GM18526 (cell line): ENCODE data around the gene SH2B2.

ENCODE experiments used
- POLR2A ChIP-seq: IDR thresholded peaks from 3 replicates; pipeline ENCODE4 v1.6.1; 2011; ENCODE audit not compliant: insufficient read length; ENCODE audit errors: extremely low read depth

Gene SH2B2

DNA sequence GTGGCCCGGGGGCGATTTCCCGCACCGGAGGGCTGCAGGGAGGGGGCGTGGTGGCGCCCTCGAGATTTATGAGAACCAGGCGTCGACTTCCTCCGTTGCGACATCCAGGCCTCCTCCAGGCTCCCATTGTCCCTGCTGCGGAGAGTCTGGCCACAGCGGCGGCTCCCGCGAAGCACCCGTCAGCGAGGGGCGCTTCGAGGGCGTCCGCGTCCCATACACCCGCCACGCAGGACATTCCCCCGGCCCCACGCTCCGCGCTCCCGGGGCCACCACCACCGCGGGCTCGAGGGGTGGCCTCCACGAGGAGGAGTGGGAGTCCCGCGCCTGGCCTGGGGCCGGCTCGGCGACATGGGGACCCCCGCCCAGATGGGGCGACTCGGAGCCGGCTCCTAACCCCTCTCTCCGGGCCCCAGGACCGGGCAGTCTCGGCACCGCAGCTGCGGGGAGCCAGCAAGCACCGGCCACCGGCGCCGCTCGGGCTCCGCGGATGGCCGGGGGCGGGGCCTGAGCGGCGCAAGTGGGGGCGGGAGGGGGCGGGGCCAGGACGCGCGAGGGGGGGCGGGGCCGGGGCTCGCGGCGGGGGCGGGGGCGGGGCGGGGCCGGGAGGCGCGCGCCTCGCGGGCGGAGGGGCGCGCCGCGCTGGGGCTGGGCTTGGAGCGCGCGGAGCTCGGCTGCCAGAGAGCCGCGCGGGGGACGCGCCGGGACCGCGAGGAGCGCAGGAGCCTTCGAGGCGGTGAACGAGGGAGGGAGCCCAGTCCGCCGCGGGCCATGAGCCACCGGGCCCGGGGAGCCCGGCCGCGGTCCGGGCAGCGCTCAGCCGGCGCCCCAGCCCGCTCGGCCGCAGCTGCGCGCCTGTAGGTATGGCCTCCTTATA lies at the start of gene SH2B2:
Gene SH2B2 (plus strand): TSS at position 632 of the 874 bp plus-strand sequence. CDS start 13,683 bp downstream, outside the sequence.
- peak; percentile 52 for TF ChIP-seq POLR2A

DNA sequence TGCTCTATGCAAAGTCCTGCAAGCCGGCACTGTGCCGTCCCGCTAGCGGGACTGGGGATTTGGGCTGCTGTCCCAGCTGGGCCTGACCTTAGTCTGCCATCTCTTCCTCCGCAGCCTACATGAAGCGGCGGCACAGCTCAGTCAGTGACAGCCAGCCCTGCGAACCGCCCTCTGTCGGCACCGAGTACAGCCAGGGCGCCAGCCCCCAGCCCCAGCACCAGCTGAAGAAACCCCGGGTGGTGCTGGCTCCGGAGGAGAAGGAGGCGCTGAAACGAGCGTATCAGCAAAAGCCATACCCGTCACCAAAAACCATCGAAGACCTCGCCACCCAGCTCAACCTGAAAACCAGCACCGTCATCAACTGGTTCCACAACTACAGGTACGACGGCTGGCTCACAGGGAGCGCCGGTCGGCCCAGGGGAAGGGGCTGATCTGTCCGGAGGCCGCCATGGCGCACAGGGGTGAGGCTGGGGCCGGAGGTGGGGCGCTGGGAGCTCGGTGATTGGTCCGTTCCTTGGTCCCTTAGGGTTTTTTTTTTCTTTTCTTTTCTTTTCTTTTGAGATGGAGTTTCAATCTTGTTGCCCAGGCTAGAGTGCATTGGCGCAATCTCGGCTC lies 47.4 kb upstream of the SH2B2 start:
- TF ChIP-seq POLR2A: no peak

DNA sequence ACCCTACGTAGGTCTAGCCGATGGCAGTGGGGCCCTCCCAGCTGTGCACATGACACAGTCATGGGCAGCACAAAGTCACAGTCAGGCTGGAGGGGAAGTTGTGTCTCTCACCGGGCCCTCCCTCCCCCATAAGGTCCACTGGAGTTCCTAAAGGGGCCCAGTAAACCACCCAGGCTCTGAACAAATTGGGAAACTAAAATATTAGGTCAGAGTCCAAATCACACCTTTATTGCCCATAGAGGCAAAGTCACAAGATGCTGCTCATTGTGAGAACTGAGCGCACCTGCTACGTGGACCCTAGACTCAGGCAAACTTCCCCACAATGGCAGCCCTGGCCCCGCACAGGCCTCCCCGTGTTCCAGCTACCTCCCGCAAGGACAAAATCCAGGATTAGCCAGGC lies 45.2 kb upstream of the SH2B2 start:
- TF ChIP-seq POLR2A: no peak

DNA sequence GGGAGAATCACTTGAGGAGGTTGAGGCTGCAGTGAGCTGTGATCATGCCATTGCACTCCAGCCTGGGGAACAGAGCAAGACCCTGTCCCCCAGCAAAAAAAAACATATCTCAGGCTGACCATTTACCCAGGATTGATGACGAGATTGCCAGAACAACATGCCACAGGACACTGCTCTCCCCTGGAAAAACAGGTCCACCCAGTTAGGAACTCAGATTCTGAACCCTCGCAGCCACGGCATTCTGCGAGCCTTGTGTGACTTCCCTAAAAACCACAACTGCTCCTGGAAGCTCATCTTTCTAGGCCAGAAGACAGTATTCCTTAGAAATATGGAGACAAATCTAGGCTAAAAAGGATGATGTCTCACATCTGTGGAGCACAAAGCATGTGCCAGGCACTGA lies 42.1 kb upstream of the SH2B2 start:
- TF ChIP-seq POLR2A: no peak

DNA sequence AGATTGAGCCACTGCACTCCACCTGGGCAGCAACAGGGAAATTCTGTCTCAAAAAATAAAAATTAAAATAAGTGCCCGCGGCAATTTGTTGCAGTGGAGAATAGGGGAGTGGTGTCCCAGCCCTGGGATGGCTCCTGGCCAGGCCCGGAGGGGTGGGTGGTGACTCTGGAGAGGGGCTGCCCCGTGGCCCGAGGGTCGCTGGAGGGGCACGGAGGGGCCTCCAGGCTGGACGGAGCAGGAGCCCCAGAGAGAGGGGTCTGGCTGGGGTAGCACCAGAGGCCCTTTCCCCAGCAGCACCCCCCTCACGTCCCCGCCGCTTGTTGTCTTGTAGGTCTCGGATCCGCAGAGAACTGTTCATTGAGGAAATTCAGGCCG lies 38.6 kb upstream of the SH2B2 start:
- no peak for TF ChIP-seq POLR2A

DNA sequence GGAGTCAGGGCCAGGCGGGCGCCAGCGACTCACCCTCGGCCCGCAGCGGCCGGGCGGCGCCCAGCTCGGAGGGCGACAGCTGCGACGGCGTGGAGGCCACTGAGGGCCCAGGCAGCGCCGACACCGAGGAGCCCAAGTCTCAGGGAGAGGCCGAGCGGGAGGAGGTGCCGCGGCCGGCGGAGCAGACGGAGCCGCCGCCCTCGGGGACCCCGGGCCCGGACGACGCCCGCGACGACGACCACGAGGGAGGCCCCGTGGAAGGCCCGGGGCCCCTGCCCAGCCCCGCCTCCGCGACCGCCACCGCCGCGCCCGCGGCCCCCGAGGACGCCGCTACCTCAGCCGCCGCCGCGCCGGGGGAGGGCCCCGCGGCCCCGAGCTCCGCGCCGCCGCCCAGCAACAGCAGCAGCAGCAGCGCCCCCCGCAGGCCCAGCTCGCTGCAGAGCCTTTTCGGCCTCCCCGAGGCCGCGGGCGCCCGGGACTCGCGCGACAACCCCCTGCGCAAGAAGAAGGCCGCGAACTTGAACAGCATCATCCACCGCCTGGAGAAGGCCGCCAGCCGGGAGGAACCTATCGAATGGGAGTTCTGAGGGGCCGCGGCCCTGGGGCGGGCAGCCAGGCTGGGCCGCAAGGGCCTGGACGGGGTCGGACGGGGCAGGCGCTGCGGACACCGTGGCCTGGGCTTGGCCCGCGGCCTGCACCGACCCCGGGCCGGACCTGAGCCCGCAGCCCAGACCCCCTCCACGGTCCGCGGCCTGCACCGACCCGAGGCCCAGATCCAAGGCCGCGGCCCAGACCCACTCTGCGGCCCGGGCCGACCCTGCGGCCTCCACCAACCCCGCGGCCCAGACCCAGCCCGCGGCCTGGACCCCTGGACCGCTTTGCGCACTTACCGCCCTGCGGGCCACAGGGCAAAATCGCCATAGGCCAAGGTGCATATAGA lies 37.9 kb upstream of the SH2B2 start:
- no peak for TF ChIP-seq POLR2A

DNA sequence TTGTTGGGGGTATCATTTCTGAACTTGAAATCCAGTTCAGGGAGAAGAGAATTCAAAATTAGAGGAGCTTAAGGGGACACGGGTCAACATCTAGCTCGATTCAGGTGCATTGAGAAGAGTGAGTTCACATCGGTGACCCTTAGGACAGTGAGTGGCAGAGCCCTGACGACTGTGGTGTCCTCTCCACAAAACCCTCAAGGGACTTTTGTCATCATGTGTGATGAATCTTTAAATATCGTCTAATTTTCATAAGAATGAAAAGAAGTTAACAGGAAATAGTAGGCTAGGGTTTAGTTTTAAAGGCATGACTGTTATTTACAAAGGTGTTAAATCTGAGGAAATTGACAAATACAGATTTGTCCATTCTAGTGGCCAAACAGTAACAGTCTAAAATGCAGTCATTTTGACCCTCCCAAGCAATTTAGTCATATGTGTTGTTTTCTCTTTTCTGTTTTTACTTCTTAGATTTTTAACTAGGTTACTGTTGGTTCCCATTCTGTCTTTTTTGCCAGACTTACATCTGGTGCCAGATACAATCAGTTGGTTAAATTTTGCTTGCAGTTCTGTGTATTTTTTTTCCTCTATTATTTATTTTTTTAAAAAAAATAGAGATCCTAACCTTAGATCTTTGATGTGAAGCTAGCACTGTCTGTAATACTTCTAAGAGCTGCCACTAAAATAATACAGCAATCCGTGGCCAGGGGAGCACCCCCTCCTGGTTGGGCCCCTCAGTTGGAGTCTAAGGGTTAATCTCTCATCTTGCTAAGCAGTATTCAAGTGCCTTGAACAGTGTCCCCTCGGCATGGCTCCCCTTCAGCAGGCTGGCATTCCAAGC lies 34.9 kb upstream of the SH2B2 start:
- TF ChIP-seq POLR2A: no peak

DNA sequence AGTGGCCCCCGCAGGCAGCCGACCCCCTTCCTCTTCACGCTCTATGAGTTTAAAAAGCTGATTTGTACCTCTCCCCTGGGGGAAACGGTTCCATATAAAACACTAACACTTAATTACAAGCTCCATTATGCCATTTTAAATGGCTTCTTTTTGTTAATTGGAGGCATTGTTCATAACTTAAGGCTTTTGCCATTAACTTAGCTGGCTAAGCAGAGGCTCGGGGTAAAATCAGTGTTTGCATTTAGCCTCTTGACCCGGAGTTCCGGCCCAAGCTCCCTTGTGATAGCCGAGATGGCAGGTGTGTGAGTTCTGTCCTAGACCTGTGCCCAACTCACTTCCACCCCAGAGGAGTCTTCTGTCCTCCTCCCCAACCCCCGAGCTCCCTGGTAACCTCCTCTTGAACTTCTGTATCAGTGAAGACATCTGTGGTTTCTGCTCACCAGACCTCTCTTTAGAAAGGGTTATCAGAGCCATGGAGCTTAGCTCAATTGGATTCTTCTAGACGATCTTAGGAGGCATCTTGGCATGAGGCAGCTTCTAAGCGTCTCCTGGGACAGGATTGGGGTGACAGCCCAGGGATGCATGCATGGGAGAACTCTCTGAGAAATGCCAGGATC lies 34.2 kb upstream of the SH2B2 start:
- no peak for TF ChIP-seq POLR2A

DNA sequence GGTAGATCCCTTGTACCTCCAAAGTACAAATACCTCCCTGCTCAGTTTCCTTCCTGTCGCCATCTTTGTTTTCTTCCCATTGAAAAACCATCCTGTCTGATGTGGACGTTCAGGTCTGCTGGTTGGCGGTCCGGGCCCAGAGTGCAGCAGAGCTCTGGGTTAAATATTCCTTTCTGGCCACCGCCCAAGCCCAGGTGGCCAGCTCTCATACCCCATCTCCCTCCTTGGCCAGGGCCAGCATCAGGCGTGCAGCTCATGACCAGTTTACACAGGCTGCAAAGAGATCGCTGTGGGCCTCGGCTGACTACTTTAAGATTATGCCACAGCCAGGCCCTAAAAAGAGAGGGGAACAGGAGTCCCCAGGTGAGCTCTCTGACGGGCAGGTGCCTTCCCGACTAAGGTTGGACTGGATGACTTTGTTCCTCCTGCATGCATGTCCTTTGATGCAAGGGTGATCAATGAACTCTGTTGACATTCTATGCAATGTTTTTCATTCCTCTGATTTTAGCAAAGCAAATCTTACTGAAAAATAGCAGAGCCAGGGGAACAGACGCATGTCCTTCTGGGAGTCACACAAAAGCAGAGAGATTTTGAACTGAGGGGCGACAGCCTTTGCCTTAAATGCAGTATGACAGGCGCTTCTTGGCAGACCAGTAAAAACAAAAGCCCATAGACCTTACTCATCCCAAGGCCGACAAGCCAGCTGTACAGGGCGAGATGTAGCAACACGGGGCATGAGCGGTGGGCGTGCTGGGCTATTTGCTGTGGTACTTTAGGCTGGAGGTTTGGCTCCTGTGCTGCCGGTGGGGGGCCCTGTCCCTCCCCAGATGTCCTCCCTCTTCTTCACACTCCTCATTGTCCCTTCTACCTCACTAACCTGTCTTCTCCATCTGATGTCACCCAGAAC lies 33.3 kb upstream of the SH2B2 start:
- no peak for TF ChIP-seq POLR2A

DNA sequence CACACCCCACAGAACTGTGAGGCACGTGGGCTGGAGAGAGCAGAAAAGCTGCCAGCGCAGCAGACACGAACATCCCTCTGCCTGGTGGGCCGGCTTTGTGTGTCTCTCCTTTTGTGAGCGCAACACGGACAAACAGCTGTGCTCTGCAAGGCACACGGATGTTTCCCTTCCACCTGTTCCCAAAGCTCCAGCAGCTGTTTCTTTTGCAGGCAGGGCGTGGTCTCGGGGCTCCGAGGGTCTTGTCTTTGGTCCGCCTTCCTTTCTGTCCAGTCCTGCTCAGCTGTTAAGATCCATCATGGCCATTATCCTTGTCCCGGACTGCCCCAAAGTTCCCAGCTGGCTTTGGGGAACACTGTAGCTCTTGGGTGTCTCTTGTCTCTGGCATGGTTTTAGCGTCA lies 32.7 kb upstream of the SH2B2 start:
- no peak for TF ChIP-seq POLR2A

DNA sequence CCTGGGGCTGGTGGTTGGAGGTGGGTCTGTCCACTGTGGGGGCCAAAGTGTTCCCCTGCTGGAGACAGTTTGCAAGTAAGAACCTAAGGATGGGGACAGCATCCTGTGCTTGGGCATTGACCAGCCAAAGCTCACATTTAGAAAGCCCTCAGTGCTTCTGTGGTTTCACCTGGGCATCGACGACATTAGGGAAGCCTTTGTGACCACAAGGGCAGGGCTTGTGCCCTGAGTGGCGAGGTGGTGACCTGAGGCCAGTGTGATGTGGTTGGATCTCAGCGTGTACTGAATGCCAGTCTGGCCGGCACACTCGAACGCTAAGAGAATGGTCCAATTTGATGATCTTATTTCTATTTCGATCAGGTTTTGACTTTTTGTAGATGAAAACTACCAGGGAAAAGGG lies 32.1 kb upstream of the SH2B2 start:
- no peak for TF ChIP-seq POLR2A

DNA sequence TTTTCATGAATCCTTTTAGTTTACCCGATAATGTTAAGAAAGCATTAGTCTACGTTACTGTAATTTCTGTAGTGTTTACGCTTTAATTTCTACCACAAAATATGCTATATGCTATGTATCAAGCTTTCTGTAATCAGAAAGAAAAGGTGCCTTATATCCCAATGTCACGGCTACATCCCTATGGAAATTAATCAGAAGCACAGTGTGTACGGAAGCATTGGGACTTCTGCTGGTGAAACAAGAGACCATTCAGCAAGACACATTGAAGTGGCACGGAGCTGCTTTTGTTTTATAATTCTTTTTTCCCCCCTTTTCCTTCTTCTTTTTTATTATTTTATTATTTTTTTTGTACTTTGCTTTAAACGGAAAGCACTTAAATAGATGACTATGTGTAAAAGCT lies 31.2 kb upstream of the SH2B2 start:
- no peak for TF ChIP-seq POLR2A

DNA sequence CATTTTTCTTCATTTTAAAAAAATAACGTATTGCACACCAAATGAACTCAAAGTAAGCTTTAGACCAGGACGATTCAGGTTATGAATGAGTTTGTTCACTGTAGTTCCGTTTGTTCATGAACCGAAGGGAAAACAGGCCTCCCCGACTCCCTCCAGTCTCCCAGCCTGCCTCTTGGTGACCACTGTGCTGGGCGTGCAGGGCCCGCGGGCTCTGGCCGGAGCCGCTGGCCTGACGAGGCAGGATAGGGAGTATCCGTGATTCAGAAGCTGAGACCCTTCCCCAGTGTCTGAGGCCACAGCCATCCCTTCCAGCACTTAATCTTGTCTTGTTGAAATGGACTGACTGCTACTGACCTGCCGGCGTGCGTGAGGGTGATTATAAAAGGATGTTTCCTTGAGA lies 30.8 kb upstream of the SH2B2 start:
- TF ChIP-seq POLR2A: no peak
